A549 (cell line): ENCODE measurements around the gene TXNRD1.

Experiments
- EP300 ChIP-seq, 2 experiments: fragments of >200 bp; sonication (Bioruptor Twin); formaldehyde crosslinking; IDR thresholded peaks; 2 replicates in 1 of 2; 3 replicates in 1 of 2; pipeline ENCODE4 v1.6.1; 2016 to 2017
- MAFK ChIP-seq: fragments of 450-650 bp; IDR thresholded peaks from 2 replicates; pipeline ENCODE4 v1.6.1; 2014; ENCODE audit not compliant: partially characterized antibody
- POLR2A ChIP-seq: IDR thresholded peaks from 2 replicates; pipeline ENCODE4 v1.6.1; 2012; ENCODE audit warnings: mild to moderate bottlenecking, low read length
- RFX5 ChIP-seq: fragments of 450-650 bp; IDR thresholded peaks from 2 replicates; pipeline ENCODE4 v1.7.1; 2014; ENCODE audit warnings: antibody characterized with exemption, mild to moderate bottlenecking, moderate library complexity
- SMC3 ChIP-seq: fragments of >200 bp; sonication (Bioruptor Twin); formaldehyde crosslinking; IDR thresholded peaks from 3 replicates; pipeline ENCODE4 v1.6.1; 2018; ENCODE audit warnings: inconsistent platforms
- TF ChIP-seq, protein P1 (sequence below): fragments of >200 bp; sonication (Bioruptor Twin); formaldehyde crosslinking; IDR thresholded peaks from 3 replicates; pipeline ENCODE4 v1.5.1; 2016

DNA sequence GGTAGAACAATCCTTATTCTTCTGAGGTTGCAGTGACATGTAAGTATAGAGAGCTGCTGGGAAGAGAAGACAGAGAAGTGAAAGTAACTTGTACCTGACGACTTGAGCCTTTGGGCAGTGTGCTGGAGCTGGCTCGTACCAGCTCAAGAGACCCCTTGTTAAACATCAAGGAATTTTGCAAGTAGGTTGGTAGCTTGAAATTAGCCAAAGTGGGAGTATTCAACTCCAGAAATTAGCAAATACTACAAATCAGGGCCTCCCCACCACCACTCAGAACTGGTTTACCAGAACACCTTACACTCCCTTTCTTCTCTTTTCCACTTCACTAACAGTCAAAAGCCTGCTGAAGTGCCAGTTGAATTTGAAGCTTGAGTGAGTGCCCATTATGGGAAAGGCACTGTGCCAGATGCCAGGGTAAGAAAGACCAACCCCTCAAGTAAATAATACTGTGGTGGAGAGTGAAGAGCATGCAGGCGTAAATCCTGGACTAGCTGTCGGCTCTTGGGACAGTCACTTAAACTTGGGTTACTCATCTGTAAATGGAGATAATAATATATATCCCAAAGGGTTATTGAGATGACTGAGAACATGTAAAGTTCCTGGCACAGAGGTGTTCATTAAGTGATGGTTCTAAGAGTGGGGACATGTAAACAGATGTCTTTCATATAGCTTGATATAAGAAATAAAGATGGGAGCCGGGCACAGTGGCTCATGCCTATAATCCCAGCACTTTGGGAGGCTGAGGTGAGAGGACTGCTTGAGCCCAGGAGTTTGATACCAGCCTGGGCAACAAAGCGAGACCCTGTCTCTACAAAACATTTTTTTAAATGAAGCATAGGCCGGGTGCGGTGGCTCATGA lies 60.9 kb downstream of the TXNRD1 start:
- TF ChIP-seq SMC3 = no peak
- no peak for TF ChIP-seq POLR2A
- TF ChIP-seq, protein P1, sequence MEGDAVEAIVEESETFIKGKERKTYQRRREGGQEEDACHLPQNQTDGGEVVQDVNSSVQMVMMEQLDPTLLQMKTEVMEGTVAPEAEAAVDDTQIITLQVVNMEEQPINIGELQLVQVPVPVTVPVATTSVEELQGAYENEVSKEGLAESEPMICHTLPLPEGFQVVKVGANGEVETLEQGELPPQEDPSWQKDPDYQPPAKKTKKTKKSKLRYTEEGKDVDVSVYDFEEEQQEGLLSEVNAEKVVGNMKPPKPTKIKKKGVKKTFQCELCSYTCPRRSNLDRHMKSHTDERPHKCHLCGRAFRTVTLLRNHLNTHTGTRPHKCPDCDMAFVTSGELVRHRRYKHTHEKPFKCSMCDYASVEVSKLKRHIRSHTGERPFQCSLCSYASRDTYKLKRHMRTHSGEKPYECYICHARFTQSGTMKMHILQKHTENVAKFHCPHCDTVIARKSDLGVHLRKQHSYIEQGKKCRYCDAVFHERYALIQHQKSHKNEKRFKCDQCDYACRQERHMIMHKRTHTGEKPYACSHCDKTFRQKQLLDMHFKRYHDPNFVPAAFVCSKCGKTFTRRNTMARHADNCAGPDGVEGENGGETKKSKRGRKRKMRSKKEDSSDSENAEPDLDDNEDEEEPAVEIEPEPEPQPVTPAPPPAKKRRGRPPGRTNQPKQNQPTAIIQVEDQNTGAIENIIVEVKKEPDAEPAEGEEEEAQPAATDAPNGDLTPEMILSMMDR = no peak
- TF ChIP-seq EP300 (IDR thresholded peaks at IDR 0.05) = no peak
- TF ChIP-seq MAFK = no peak
- TF ChIP-seq RFX5 = no peak
